ENCODE data around the gene PI4K2B. TPM values are rescaled to one million over a fixed set of nuclear protein-coding genes. Genes with fewer than 3 reads are reported as not detected.

The PI4K2B gene
- total and polyA plus RNA-seq, 8 donors: 3.3 to 7.3 (median 6.0) TPM

GRCh38 chr4:25310066-25310802 lies 76.4 kb downstream of the PI4K2B start:
- Histone ChIP-seq H3K27ac (no peak overlapping the region), H3K36me3 (no peaks in the 10 kb centered on the region), H3K27me3 (no peaks in the 10 kb centered on the region), H3K4me3 (no peak overlapping the region), H3K9me3 (no peaks in the 10 kb centered on the region), H3K4me1 (peaks cover 0 to 7% (median 4%) of the 10 kb centered on the region in 3 donors)
- FAIRE-seq (no peak), DNase-seq (no peak), ATAC-seq (no peak)
- no peak for TF ChIP-seq CTCF (IDR thresholded peaks at IDR 0.05)
- intact Hi-C loops (cut with DNase I): no loop called here
- 85 to 90% methylated on average over 4 of the region's 4 CpGs for WGBS, 2 donors

- no peak for ATAC-seq
- Histone ChIP-seq H3K9me3 (no peaks in the 10 kb centered on the region), H3K27ac (no peak overlapping the region), H3K4me3 (no peak overlapping the region), H3K36me3 (no peaks in the 10 kb centered on the region), H3K4me1 (peaks cover 0 to 7% (median 4%) of the 10 kb centered on the region in 3 donors), H3K27me3 (no peaks in the 10 kb centered on the region)
- TF ChIP-seq CTCF (IDR thresholded peaks at IDR 0.05): no peak
- DNase-seq: no peak
- WGBS, 2 donors: 67 to 84% methylated on average over 1 of the region's 1 CpG
- FAIRE-seq: no peak
- intact Hi-C loops (cut with DNase I): no loop called here
Observed at GRCh38 chr4:25310803-25311166, 77.0 kb downstream of the PI4K2B start.

- ATAC-seq: peak; percentile 98 to 100 (median 100)
- Histone ChIP-seq H3K27ac (peak within 1 kb of the TSS; percentile 25 to 72 (median 48)), H3K4me3 (peak within 1 kb of the TSS; percentile 38 to 69 (median 62)), H3K36me3 (no peaks in the 10 kb centered on the region), H3K4me1 (peaks cover 0 to 7% (median 4%) of the 10 kb centered on the region in 3 donors), H3K27me3 (no peaks in the 10 kb centered on the region), H3K9me3 (no peaks in the 10 kb centered on the region)
- intact Hi-C loops (cut with DNase I): no loop called here
- FAIRE-seq: peak; percentile 20
- DNase-seq: peak; percentile 78 to 97 (median 93)
- WGBS, 2 donors: 0 to 1% methylated on average over 40 of the region's 40 CpGs
- TF ChIP-seq CTCF (IDR thresholded peaks at IDR 0.05): peak; percentile 98 to 99 (median 99)
Observed at GRCh38 chr4:25312496-25313200, 78.8 kb downstream of the PI4K2B start, which contains the start of gene ZCCHC4. Gene ZCCHC4 (plus strand): TSS chr4:25312774. CDS start chr4:25312810, 36 bp downstream.

- Histone ChIP-seq H3K27ac (peak overlapping the region in 1 of 4 donors; percentile 72), H3K27me3 (no peaks in the 10 kb centered on the region), H3K9me3 (no peaks in the 10 kb centered on the region), H3K36me3 (no peaks in the 10 kb centered on the region), H3K4me3 (peak overlapping the region; percentile 38 to 69 (median 62)), H3K4me1 (peaks cover 0 to 7% (median 4%) of the 10 kb centered on the region in 3 donors)
- FAIRE-seq (no peak), DNase-seq (no peak), ATAC-seq (peak in 2 of 4 donors; percentile 8 to 13)
- intact Hi-C loops (cut with DNase I): no loop called here
- 11 to 15% methylated on average over 23 of the region's 23 CpGs for WGBS, 2 donors
- TF ChIP-seq CTCF (IDR thresholded peaks at IDR 0.05): no peak
Observed at GRCh38 chr4:25313201-25313895, 79.5 kb downstream of the PI4K2B start.
